OCI-M2 (cell line): ENCODE results near the gene GDF11.

ENCODE experiments used
- DNase-seq: peaks from one replicate; lab custom pipeline; 2025; ENCODE audit not compliant: unreplicated experiment; lab: John Stamatoyannopoulos, UW

GDF11 gene

GRCh38 chr12:55780685-55781084, 37.8 kb downstream of the GDF11 start:
- DNase-seq, result no peak

- no peak for DNase-seq
Measured at GRCh38 chr12:55788546-55788945, 45.6 kb downstream of the GDF11 start.

- no peak for DNase-seq
Measured at GRCh38 chr12:55789171-55789570, 46.2 kb downstream of the GDF11 start.

GRCh38 chr12:55789893-55790292, 47.0 kb downstream of the GDF11 start:
- no peak for DNase-seq

GRCh38 chr12:55795950-55796349, 53.0 kb downstream of the GDF11 start:
- no peak for DNase-seq

GRCh38 chr12:55797068-55797467, 54.1 kb downstream of the GDF11 start:
- DNase-seq, result no peak

- no peak for DNase-seq
Measured at GRCh38 chr12:55797550-55797949, 54.6 kb downstream of the GDF11 start.
